RPMI7951 (cell line): ENCODE measurements around the gene MEAK7. TPM values are rescaled to one million over a fixed set of nuclear protein-coding genes. Genes with fewer than 3 reads are reported as not detected.
"Not testable (repeated sequence)": the region's sequence is repeated elsewhere in the genome, so short reads cannot be mapped to it uniquely, and the experiment has no call there.

ENCODE experiments used
- DNase-seq: peaks from one replicate; pipeline ENCODE4 v3.0.0-alpha.2; 2012; ENCODE audit warnings: low read depth
- total RNA-seq: library from RNA; depleted of rRNA; stranded (reverse); fragments of >200 nt; shearing (Covaris generic); gene quantifications from 2 replicates; pipeline ENCODE4 v1.2.3, GENCODE V29; 2014

Gene MEAK7
- total RNA-seq, 1 experiment from 2014 or later, result 17.4 TPM

- DNase-seq, result peak; percentile 31
These were observed 28.5 kb upstream of the MEAK7 start for GRCh38 chr16:84532855-84533486.

DNA sequence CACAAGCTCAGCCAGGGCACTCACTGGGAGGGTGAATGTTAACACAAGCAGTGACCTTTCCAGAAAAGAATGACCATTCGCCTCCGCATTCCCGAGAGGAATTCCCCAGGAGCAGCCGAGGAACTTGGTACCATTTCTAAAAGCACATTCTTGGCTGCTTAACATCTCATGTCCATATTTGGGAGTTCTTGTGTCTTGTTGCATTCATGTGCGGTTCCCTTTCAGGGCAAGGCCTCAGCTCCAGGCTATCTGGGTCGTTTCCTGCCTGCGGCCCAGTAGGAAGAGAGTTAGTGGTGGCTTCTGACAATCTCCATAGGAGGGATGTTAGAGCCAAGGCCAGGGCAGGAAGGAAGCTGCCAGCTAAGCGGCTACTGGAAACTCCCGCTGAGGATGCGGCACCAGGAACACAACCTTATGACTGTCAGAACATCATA is 27.8 kb upstream of the MEAK7 start:
- peak; percentile 100 for DNase-seq

DNA sequence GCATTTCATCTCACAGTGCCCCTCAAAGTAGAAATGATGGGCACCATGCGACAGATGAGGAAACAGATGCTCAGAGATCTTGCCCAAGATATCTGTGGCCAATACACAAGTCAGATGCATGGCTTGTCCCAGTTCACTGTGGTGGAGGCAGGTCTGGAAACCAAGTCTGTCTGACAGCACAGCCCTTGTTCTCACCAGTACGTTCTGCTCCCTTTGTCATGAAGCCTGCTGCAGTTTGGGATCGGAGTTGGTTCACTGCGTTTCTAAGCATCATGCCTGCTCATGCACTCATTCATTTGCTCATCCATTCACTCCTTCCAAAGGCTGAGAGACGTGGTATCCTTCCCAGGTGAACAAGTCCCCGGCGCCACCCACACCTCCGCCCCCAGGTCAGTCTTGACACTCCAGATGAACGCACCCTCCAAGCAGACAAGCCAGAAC is 27.2 kb upstream of the MEAK7 start:
- no peak for DNase-seq

DNA sequence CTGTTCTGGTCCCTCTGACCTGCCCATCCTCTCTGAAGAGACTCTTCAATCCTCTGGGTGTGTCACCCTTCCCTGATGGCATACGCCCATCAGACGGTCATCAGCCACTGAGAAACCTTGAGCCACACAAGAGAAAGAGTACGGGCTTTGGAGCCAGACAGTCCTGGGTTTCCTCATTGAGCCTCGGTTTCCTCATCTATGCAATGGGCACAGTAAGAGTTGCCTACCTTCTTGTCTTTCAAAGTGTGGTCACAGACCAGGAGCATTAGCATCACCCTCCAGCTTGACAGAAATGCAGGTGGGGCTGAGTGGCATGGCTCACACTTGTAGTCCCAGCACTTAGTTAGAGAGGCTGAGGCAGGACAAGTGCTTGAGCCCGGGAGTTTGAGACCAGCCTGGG is 26.1 kb upstream of the MEAK7 start:
- no peak for DNase-seq

- no peak for DNase-seq
These were observed 25.1 kb upstream of the MEAK7 start for GRCh38 chr16:84529607-84530006.

DNA sequence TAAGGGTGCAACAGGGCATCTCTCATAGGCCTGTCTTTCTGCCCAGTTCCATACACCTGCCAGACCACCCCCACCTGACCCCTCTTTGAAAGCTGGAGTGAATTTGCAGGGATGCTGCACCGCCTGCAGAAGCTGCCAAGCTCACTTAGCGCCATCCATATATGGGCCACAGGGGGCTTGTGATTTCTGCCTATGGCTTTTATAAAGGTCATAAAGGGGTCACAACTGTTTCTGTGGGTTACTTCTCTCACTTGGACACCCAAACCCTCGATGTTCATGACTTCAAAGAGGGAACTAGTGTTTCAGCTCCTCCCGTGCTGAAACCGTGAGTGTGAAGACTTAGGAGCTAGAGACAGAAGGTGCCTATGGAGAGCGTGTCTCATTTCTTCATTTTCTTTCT is 23.9 kb upstream of the MEAK7 start:
- DNase-seq, result no peak

DNA sequence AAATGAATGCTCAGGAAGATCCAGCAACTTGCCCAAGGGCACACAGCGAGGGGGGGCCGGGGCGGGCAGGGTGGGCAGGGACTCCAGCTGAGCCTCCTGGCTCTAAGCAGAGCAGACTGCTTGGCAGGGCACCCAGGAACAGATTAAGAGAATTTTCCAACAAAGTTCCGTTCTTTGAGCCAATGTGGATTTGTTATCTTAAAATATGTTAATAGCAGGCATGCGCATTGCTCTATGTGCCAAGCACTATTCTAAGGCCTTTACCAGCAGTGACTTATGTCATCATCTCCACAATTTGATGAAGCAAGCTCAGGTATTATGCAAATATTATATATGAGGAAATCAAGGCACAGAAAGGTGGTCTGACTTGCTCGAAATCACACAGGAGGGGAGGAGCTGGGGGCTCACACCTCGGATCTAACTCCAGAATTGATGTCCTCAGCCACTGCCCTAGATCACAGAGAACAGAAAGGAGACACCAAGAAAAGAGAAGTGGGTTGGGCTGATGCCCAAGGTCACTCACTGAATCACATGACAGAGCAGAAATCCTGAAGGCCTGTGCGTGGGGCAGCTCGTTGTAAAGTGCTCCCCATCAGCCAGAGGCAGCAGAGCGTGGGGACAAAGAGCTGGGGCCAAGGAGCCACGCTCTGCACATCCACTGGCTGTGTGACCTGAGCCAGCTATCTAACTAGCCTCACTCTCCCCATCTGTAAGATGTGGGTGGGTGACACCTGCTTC is 23.2 kb upstream of the MEAK7 start:
- no peak for DNase-seq

DNA sequence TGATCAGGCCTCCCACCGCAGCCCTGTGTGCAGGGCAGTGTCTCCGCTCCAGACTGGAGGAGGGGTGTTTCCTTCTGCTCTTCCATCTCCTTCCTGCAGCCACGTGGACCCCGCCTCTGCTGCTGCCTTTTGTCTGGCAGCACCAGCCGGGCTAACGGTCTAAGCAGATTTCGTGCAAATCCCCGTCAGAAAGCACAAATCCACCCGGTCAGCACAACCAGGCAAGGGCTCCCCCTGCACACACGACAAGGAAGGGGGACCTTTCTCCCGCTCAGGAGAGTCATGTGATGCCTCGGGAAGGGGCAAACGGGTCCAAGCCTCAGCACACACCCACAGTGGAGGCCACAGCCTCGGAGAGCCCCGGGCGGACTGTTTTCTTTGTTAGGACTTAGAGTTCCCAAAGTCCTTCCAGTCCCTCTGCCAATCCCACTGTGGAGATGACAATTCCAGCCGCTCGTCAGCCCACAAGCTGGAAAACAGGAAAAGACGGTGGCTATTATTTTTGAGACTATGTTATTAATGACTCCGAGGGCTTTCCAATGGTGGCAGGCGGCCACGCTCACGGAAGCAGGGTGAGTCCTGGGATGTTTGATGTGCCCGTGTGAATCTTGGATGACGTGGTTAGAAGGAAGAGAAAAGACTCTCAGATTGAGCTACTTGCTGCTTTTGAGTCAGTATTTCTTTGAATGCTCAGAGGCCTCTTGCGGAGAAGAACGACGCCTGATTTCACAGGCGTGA is 22.5 kb upstream of the MEAK7 start:
- DNase-seq, result peak; percentile 88

- DNase-seq, result not testable (repeated sequence)
These were observed 20.6 kb upstream of the MEAK7 start for GRCh38 chr16:84524941-84525581.

DNA sequence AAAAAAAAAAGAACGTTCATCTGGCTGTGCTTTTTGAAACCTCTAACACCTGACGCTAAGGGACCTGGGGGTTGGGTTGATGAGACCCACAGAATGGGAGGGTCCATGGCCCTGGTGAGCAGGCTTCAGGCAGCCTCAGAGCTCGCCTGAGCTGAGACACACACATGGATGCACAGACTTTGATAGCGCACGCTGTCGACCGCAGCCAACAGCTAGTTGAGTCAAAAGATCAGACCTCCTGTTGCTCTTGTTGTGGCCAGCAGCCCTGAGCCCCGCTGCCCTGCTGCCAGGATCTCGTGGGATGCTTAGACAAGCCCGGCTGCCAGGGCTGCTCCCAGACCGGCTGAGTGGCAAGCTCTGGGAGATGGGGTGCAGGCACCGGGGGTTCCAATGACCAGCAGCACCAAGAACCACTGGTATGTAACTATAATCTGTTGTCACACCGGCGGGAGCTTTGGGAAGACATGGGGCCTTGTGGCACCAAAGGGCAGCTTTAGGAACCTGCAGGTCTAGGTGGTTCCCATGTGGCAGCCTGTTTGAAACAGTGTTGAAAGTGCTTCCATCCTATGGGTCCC is 20.0 kb upstream of the MEAK7 start:
- DNase-seq, result no peak

GRCh38 chr16:84521497-84521770 is 17.0 kb upstream of the MEAK7 start:
- DNase-seq, result no peak

DNA sequence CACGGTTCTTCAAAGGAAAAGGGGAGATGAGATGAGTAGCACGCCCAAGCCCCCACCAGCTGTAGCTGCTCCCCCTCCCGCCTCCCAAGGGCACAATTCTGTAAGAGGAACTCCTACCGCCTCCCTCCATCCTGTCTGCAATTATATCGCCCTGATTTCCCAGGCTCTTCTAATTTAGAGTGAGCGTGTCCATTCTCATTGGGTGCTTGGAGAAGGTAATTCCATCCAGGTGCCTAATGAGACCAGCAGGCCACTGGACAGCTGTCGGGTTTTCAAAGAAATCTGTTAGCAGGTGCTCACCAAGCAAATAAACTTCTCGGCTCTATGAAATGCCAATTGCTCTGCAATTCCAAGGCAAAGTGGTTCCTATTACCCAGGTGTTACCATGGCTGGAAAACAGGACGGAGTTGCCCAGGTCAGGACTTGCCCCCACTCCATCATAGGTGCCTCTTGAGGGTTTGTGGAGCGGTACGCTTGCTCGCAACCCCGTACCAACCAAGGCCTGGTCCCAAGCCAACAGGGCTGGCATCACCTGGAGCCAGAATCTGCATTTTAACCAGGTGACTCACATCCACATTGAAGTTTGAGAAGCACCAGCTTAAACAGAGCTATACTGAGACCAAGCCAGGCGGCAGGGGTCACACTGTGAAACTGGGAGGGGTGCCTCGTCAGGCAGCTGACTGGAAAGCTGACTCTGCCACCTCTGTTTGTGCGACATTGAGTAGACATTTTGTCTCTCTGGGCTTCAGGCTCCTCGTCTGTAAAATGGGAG is 16.5 kb upstream of the MEAK7 start:
- no peak for DNase-seq

- DNase-seq, result no peak
These were observed 15.4 kb upstream of the MEAK7 start for GRCh38 chr16:84519855-84520254.

GRCh38 chr16:84518804-84519341 is 14.4 kb upstream of the MEAK7 start:
- no peak for DNase-seq

DNA sequence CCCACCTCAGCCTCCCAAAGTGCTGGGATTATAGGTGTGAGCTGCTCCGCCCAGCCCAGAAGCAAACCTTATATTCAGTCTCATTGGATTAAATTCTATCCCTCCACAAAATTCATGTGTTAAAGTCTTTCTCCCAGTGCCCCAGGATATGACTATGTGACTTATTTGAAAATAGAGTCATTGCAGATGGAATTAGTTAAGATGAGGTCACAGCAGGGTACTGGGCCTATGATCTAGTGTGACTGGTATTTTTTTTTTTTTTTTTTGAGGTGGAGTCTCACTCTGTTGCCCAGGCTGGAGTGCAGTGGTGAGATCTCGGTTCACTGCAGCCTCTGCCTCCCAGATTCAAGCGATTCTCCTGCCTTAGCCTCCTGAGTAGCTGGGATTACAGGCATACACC is 13.8 kb upstream of the MEAK7 start:
- DNase-seq, result peak; percentile 82

DNA sequence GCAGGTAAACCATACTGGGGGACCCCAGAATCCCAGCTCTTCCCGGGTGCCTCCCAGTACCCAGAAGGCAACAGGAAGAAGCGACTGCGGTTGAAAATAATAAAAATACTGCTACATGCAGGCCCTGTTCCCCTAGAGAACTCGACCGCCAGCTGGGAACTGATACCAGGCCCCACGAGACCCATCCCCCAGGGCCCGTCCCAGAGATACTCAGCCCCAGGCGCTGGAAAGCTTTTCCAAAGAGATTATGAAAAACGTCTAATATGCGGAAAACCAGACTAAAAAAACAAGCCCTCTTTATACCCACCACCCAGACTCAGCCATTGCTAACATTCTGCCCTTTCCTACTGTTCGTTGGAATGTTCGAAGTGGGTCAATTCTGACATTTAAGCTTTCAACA is 12.9 kb upstream of the MEAK7 start:
- DNase-seq, result no peak

DNA sequence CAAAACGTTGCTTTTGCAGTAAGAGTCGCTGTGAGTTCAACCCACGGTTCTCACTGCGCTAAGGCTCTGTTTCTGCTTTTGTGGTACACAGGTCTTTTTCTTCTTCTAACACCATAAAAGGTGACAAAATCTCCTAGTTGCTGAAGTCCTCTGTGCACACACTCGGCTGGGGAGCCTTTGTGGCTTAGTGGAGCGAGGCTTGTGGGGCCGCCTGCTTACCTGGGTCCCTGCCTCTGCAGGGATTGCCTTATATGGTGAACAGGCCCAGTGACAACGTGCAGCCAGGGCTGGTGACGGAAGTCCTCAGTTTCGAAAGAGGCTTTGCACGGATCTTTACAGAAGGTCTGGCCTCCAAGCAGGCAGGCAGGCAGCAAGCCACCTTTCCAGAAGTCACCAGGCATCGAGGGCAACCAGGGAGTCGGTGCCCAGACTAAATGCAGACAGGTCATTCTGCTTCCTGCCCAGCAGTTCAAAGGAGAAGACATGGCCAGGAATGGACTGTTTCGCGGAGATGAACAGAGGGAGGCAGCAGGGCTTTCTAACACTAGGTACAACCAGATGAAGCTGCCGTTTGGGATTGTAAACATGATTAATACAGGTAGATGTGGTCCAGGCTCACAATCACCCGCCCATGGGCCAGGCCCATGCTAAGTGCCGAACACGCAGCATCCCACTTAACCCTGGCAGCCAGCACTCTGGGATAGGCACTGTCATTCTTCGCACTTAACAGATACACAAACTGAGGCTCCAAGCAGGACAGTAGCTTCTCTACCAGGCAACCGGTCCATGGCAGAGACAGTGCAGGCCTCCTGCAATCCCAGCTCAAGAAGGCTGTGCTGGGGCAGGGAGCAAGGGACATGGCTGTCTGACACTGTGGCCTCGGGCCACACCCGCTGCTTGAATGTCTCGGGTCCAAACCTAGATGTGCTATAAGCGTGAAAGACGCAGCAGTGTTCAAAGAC is 10.7 kb upstream of the MEAK7 start:
- no peak for DNase-seq

DNA sequence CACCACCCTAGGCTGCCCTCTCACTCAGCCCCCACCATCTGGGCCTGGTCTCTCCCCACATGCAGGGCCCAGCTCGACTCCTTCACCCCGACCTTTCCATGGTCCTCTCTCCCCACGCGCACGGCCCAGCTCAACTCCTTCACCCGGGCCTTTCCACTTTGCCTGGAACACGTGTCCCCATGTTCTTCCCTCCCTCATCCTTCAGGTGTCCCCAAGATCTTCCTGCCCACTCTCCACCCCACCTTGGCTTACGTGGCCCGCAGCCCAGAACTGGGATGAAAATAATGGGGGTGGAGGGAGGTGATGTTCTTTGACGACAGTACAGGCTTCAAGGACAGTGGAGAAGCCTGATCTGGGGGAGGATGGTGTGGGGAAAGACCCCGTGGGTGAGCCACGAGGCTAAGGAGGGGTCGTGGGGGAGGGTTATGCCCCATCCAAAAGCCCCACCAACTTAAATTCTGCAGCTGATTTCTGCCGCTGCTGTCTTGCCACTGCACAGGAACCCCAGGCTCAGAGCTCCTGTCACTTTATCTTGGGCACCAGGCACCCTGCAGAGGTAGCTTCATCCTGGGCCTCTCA is 9.9 kb upstream of the MEAK7 start:
- no peak for DNase-seq

- DNase-seq, result no peak
These were observed 9.2 kb upstream of the MEAK7 start for GRCh38 chr16:84513666-84514065.

DNA sequence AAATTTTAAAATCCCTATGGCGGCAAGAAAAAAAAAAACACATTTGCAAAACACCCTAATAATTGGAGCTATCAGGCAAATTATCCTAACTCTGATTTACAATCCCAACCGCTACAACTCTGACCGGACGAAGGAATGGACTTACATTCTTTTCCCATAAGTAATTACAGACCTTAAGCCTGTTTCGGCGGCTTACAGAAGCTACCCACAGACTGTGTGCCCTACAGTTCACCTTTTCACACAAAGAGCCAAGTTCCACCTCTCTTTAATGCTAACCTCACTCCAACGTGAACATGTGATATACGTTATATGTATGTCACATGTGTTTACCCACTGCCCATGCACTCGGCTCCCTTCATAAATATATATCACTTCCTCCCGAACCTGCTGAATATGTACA is 8.7 kb upstream of the MEAK7 start:
- peak; percentile 34 for DNase-seq
